Neural cell (in vitro differentiated cells): ENCODE measurements around the gene PSMD13. TPM values are rescaled to one million over a fixed set of nuclear protein-coding genes. Genes with fewer than 3 reads are reported as not detected.

ENCODE experiments used
- H2AFZ ChIP-seq: fragments of 200-600, 300-800 bp; sonication (generic), shearing (Covaris generic); 2 replicates; pipeline ENCODE4 v1.6.0; 2014; ENCODE audit warnings: low read depth, mild to moderate bottlenecking, antibody characterized with exemption, low read length, moderate library complexity
- H3F3A ChIP-seq: fragments of 200-600 bp; shearing (Covaris generic); 2 replicates; pipeline ENCODE4 v1.6.1; 2016; ENCODE audit warnings: mild to moderate bottlenecking, moderate library complexity, mixed read lengths, antibody characterized with exemption, low read length; ENCODE audit not compliant: insufficient read depth, poor library complexity, severe bottlenecking
- H3K27ac ChIP-seq: fragments of 200-600, 300-800 bp; sonication (generic), shearing (Covaris generic); 2 replicates; pipeline ENCODE4 v1.5.1; 2014; ENCODE audit warnings: mild to moderate bottlenecking, low read length, moderate library complexity
- H3K27me3 ChIP-seq: fragments of 300-800, 200-600 bp; sonication (generic), shearing (Covaris generic); 2 replicates; pipeline ENCODE4 v1.6.0; 2014; ENCODE audit warnings: mild to moderate bottlenecking, low read depth, low read length, moderate library complexity; ENCODE audit not compliant: insufficient read depth
- H3K36me3 ChIP-seq: fragments of 300-800, 200-600 bp; sonication (generic), shearing (Covaris generic); 2 replicates; pipeline ENCODE4 v1.5.1; 2014; ENCODE audit warnings: mild to moderate bottlenecking, antibody characterized with exemption, low read length, moderate library complexity; ENCODE audit not compliant: insufficient read depth
- H3K4me2 ChIP-seq: fragments of 300-800, 200-600 bp; sonication (generic), shearing (Covaris generic); 2 replicates; pipeline ENCODE4 v1.6.0; 2014; ENCODE audit warnings: mild to moderate bottlenecking, low read length
- H3K4me3 ChIP-seq: fragments of 300-800, 200-600 bp; sonication (generic), shearing (Covaris generic); 2 replicates; pipeline ENCODE4 v1.5.1; 2014; ENCODE audit warnings: mild to moderate bottlenecking, low read length, moderate library complexity
- H3K79me2 ChIP-seq: fragments of 200-600 bp; shearing (Covaris generic); replicated peaks from 2 replicates; pipeline ENCODE4 v1.6.0; 2014; ENCODE audit warnings: mild to moderate bottlenecking, low read length, moderate library complexity; ENCODE audit not compliant: insufficient read depth
- H3K9ac ChIP-seq: fragments of 300-800, 200-600 bp; sonication (generic), shearing (Covaris generic); 2 replicates; pipeline ENCODE4 v1.6.1; 2016; ENCODE audit warnings: mild to moderate bottlenecking, low read length, mixed read lengths
- H3K9me2 ChIP-seq: fragments of 200-600 bp; shearing (Covaris generic); 2 replicates; pipeline ENCODE4 v1.6.1; 2016; ENCODE audit warnings: mild to moderate bottlenecking, low read length, mixed read lengths; ENCODE audit not compliant: insufficient read depth
- H3K9me3 ChIP-seq: fragments of 200-600, 300-800 bp; sonication (generic), shearing (Covaris generic); 2 replicates; pipeline ENCODE4 v1.6.1; 2016; ENCODE audit warnings: mild to moderate bottlenecking, mixed run types, low read length, moderate library complexity, mixed read lengths
- H4K20me1 ChIP-seq: fragments of 200-600 bp; shearing (Covaris generic); 2 replicates; pipeline ENCODE4 v1.6.1; 2016; ENCODE audit warnings: mild to moderate bottlenecking, mixed run types; ENCODE audit not compliant: insufficient read depth
- EP300 ChIP-seq: fragments of 450-650 bp; conservative IDR thresholded peaks from 2 replicates; pipeline ENCODE4 v1.6.1; 2014; ENCODE audit warnings: antibody characterized with exemption, mild to moderate bottlenecking, moderate library complexity; ENCODE audit not compliant: poor library complexity, severe bottlenecking
- EZH2 ChIP-seq: fragments of 200-600, 300-800 bp; shearing (Covaris generic), sonication (generic); IDR thresholded peaks from 2 replicates; pipeline ENCODE4 v1.6.1; 2014; ENCODE audit warnings: antibody characterized with exemption, low read length, borderline replicate concordance, mild to moderate bottlenecking; ENCODE audit not compliant: insufficient read depth, poor library complexity, severe bottlenecking
- MXI1 ChIP-seq: fragments of 450-650 bp; conservative IDR thresholded peaks from 2 replicates; pipeline ENCODE4 v1.6.1; 2014; ENCODE audit warnings: antibody characterized with exemption, mild to moderate bottlenecking; ENCODE audit not compliant: poor library complexity, severe bottlenecking
- POLR2AphosphoS5 ChIP-seq: IDR thresholded peaks from 2 replicates; pipeline ENCODE4 v1.6.1; 2012
- RAD21 ChIP-seq: fragments of 450-650 bp; conservative IDR thresholded peaks from 2 replicates; pipeline ENCODE4 v1.6.1; 2014; ENCODE audit warnings: antibody characterized with exemption, mild to moderate bottlenecking, moderate library complexity
- SMC3 ChIP-seq: fragments of 450-650 bp; conservative IDR thresholded peaks from 2 replicates; pipeline ENCODE4 v1.6.1; 2014; ENCODE audit warnings: antibody characterized with exemption, mild to moderate bottlenecking, moderate library complexity; ENCODE audit not compliant: poor library complexity
- TAF1 ChIP-seq: IDR thresholded peaks from 2 replicates; pipeline ENCODE4 v1.6.1; 2012; ENCODE audit warnings: low read depth
- polyA plus RNA-seq: library from polyadenylated mRNA; depleted of rRNA; stranded (reverse); fragments of >200 nt; gene quantifications from 2 replicates; pipeline ENCODE4 v1.2.3, GENCODE V29; 2014
- TF ChIP-seq, protein P1 (sequence below): IDR thresholded peaks from 2 replicates; pipeline ENCODE4 v1.6.1; 2012; ENCODE audit warnings: borderline replicate concordance
- TF ChIP-seq, protein P2 (sequence below): fragments of 450-650 bp; IDR thresholded peaks from 2 replicates; pipeline ENCODE4 v1.5.1; 2014; ENCODE audit warnings: antibody characterized with exemption, mild to moderate bottlenecking, moderate library complexity; ENCODE audit not compliant: poor library complexity, severe bottlenecking

The PSMD13 gene
- polyA plus RNA-seq, 1 donor from 2014 or later = 183 TPM

DNA sequence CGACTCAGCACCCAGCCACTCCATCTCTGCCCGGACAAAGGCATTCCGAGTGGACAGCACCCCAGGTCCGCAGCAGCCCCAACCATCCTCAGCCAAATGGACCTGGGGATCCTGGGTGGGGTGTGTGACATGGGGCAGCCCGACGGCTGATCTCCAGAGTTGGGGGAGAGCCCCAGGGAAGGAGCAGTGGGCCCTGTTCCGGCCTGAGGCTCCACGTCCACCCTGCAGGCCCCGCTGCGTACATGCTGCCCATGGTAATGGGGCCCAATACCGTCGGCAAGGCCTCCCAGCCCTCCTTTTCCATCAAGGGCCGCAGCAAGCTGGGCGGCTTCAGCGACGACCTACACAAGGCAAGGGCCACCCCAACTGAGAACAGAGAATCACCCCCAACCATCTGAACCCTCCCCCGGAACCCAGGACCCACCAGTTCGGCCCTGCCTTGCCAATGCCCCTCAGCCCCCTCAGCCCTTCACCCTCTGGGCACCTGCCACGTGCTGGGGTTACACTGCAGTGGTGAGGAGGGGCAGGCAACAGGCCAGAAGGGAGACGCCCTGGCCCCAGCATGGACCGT, 38.5 kb upstream of the PSMD13 start:
- TF ChIP-seq TAF1 = no peak
- no peak for TF ChIP-seq EZH2
- TF ChIP-seq MXI1 = no peak
- TF ChIP-seq, protein P1, sequence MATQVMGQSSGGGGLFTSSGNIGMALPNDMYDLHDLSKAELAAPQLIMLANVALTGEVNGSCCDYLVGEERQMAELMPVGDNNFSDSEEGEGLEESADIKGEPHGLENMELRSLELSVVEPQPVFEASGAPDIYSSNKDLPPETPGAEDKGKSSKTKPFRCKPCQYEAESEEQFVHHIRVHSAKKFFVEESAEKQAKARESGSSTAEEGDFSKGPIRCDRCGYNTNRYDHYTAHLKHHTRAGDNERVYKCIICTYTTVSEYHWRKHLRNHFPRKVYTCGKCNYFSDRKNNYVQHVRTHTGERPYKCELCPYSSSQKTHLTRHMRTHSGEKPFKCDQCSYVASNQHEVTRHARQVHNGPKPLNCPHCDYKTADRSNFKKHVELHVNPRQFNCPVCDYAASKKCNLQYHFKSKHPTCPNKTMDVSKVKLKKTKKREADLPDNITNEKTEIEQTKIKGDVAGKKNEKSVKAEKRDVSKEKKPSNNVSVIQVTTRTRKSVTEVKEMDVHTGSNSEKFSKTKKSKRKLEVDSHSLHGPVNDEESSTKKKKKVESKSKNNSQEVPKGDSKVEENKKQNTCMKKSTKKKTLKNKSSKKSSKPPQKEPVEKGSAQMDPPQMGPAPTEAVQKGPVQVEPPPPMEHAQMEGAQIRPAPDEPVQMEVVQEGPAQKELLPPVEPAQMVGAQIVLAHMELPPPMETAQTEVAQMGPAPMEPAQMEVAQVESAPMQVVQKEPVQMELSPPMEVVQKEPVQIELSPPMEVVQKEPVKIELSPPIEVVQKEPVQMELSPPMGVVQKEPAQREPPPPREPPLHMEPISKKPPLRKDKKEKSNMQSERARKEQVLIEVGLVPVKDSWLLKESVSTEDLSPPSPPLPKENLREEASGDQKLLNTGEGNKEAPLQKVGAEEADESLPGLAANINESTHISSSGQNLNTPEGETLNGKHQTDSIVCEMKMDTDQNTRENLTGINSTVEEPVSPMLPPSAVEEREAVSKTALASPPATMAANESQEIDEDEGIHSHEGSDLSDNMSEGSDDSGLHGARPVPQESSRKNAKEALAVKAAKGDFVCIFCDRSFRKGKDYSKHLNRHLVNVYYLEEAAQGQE = no peak
- TF ChIP-seq POLR2AphosphoS5 = no peak
- no peak for TF ChIP-seq RAD21
- TF ChIP-seq SMC3 = no peak
- TF ChIP-seq, protein P2, sequence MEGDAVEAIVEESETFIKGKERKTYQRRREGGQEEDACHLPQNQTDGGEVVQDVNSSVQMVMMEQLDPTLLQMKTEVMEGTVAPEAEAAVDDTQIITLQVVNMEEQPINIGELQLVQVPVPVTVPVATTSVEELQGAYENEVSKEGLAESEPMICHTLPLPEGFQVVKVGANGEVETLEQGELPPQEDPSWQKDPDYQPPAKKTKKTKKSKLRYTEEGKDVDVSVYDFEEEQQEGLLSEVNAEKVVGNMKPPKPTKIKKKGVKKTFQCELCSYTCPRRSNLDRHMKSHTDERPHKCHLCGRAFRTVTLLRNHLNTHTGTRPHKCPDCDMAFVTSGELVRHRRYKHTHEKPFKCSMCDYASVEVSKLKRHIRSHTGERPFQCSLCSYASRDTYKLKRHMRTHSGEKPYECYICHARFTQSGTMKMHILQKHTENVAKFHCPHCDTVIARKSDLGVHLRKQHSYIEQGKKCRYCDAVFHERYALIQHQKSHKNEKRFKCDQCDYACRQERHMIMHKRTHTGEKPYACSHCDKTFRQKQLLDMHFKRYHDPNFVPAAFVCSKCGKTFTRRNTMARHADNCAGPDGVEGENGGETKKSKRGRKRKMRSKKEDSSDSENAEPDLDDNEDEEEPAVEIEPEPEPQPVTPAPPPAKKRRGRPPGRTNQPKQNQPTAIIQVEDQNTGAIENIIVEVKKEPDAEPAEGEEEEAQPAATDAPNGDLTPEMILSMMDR = no peak
- TF ChIP-seq EP300 = no peak
- H3K79me2 ChIP-seq = no peaks in the 10 kb centered on the region
- H3F3A ChIP-seq = no peaks in the 10 kb centered on the region
- no peak overlapping the region for H2AFZ ChIP-seq
- no peaks in the 10 kb centered on the region for H3K9me3 ChIP-seq
- no peaks in the 10 kb centered on the region for H3K27me3 ChIP-seq
- H3K4me3 ChIP-seq = no peak overlapping the region
- H3K27ac ChIP-seq = no peak overlapping the region
- H3K36me3 ChIP-seq = no peaks in the 10 kb centered on the region
- H4K20me1 ChIP-seq = no peaks in the 10 kb centered on the region
- H3K4me2 ChIP-seq = no peak overlapping the region
- H3K9ac ChIP-seq = no peak overlapping the region
- no peaks in the 10 kb centered on the region for H3K9me2 ChIP-seq

DNA sequence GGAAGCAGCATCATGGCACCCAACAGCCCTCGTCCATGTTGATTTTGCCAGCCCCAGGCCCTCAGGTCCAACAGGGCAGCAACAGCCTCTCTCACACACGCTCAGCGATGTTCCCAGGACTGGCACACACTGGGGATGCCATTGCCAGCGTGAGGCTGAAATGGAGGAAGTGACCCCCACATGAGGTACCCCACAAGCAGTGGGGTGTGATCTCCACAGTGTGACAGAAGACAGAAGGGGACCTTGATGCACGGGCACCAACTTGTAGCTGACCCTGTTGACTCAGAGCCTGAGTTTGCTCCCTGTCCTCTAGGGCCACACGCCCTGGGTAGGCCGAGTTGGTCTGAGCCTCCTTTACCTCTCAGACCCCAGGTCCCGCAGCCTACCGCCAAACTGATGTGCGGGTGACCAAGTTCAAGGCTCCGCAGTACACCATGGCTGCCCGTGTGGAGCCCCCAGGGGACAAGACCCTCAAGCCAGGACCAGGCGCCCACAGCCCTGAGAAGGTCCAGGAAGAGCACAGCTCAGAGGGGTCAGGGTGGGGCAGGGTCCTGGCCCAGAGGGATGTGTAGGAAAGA, 37.7 kb upstream of the PSMD13 start:
- no peak overlapping the region for H3K27ac ChIP-seq
- H3K9me3 ChIP-seq = no peaks in the 10 kb centered on the region
- H3K79me2 ChIP-seq = no peaks in the 10 kb centered on the region
- TF ChIP-seq TAF1 = no peak
- TF ChIP-seq RAD21 = no peak
- no peak for TF ChIP-seq EZH2
- TF ChIP-seq EP300 = no peak
- TF ChIP-seq, protein P2 = no peak
- TF ChIP-seq MXI1 = no peak
- TF ChIP-seq, protein P1 = no peak
- no peak for TF ChIP-seq SMC3
- no peak for TF ChIP-seq POLR2AphosphoS5
- H4K20me1 ChIP-seq = no peaks in the 10 kb centered on the region
- no peaks in the 10 kb centered on the region for H3K9me2 ChIP-seq
- no peak overlapping the region for H3K4me2 ChIP-seq
- H3K36me3 ChIP-seq = no peaks in the 10 kb centered on the region
- H2AFZ ChIP-seq = no peak overlapping the region
- no peaks in the 10 kb centered on the region for H3K27me3 ChIP-seq
- no peak overlapping the region for H3K4me3 ChIP-seq
- no peak overlapping the region for H3K9ac ChIP-seq
- no peaks in the 10 kb centered on the region for H3F3A ChIP-seq
